Epithelial cell of esophagus (primary cell): ENCODE measurements around the gene GFOD1.
"Not testable (repeated sequence)": the region's sequence is repeated elsewhere in the genome, so short reads cannot be mapped to it uniquely, and the experiment has no call there.

Experiments used
- DNase-seq: peaks from one replicate; pipeline ENCODE4 v3.0.0; 2010; ENCODE audit warnings: low read depth
- H3K4me3 ChIP-seq: 2 replicates; pipeline ENCODE4 v1.5.1; 2011; ENCODE audit warnings: mild to moderate bottlenecking, low read length, control low read depth
- TF ChIP-seq, protein P1 (sequence below): IDR thresholded peaks from 2 replicates; pipeline ENCODE4 v1.5.1; 2011; ENCODE audit warnings: low read depth, mild to moderate bottlenecking, low read length, control low read depth, inconsistent platforms; ENCODE audit not compliant: insufficient read depth; ENCODE audit errors: missing control alignments

The GFOD1 gene

DNA sequence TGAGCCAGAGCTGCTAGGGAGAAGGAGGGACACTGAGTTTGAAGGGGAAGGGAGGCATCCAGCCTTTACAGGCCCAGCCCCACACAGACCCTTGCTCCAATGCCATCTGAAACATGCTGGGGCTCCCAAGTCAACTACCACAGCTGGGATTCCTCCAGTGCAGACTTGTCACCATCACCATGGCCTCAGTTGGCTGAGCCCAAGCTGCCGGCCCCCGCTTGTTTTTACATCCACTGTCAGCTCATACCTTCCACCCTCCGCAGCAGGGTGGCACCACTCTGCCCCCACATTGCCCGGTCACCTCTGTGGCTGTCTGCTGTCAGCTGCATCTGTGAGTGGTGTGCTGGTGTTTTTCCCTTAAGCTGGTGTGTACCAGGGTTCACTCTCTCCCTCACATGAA, 26.1 kb downstream of the GFOD1 start:
- no peak overlapping the region for H3K4me3 ChIP-seq
- no peak for DNase-seq
- TF ChIP-seq, protein P1, sequence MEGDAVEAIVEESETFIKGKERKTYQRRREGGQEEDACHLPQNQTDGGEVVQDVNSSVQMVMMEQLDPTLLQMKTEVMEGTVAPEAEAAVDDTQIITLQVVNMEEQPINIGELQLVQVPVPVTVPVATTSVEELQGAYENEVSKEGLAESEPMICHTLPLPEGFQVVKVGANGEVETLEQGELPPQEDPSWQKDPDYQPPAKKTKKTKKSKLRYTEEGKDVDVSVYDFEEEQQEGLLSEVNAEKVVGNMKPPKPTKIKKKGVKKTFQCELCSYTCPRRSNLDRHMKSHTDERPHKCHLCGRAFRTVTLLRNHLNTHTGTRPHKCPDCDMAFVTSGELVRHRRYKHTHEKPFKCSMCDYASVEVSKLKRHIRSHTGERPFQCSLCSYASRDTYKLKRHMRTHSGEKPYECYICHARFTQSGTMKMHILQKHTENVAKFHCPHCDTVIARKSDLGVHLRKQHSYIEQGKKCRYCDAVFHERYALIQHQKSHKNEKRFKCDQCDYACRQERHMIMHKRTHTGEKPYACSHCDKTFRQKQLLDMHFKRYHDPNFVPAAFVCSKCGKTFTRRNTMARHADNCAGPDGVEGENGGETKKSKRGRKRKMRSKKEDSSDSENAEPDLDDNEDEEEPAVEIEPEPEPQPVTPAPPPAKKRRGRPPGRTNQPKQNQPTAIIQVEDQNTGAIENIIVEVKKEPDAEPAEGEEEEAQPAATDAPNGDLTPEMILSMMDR, result no peak

GRCh38 chr6:13460289-13460688, 27.1 kb downstream of the GFOD1 start:
- not testable (repeated sequence) for H3K4me3 ChIP-seq, DNase-seq

DNA sequence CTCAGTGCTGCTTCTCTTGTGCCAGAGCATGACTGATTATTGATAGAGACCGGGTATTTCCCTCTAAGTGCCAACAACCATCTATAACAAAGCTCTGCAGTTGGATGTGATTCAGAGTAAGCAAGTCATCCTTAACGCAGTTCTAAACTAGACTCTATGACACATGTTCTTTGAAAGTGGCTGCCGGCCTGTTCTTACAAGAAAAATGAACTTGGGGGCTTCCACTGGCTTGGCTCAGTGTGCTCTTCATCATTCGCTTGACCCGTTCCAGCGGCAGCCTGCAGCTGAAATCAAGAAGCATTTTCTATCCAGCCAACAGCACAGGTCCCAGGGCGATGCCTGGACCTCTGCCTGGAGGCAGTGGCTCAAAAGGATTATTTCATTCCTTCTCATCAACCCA, 29.8 kb downstream of the GFOD1 start:
- no peak overlapping the region for H3K4me3 ChIP-seq
- DNase-seq, result peak; percentile 88
- TF ChIP-seq, protein P1, result no peak

- DNase-seq, result no peak
- TF ChIP-seq, protein P1, result no peak
- no peak overlapping the region for H3K4me3 ChIP-seq
Observed at GRCh38 chr6:13455552-13455966, 31.8 kb downstream of the GFOD1 start.

DNA sequence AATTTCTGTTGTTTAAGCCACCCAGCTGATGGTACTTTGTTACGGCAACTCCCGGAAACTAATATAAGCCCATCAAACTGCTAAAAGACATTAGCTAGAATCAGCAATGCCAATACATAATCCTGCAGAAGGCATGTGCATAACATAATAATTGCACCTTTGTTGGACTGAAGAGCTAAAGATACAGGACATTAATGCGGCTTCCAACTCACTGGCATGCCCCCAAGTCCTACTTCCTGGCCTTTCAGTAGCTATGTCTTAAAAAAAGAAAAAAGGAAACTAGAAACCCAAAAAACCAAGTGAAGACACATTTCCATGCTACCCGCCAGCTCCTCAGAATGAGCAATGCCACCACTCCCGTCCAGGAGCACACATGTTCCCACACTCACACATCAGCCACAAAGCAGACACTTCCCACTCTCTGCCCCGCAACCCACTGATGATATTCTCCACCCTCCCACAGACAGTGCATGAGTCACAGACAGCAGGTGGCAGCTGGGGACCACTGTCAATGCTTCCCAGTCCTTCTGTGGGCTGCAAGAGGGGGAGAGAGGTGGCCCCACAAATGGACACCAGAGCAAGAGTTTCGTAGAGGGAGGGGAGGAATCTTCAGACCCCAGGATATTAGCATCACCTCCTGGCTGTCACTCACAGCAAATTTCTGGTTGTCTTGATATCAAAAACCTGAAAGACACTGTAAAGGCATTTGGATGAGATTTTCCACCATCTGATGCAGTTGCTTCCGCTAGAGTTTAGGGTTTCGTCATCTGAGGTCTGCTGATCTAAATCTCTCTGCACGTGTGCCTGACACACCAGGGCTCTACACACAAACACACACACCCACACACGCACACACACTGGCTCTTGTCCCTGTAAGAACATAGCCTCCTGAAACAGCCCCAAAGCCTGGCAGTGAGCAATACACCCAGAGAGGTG, 32.8 kb downstream of the GFOD1 start:
- TF ChIP-seq, protein P1, result no peak
- H3K4me3 ChIP-seq, result no peak overlapping the region
- DNase-seq, result peak; percentile 42

DNA sequence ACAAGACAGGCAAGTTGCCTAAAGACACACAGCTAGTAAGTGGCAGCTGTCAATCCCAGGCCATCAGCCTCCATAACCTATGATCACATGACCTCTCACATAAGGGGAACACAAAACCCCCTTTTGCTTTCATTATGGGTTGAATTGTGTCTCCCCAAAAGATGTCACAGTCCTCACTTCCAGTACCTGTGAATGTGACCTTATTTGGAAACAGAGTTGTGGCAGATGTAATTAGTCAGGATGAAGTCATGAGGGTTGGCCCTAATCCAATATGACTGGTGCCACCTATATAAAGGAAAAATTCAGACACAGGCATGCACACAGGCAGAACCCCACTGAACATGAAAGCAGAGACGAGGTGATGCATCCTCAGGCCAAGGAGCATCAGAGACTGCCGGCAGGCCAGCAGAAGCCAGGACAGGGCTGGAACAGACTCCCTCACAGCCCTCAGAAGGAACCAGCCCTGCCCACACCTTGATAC, 33.6 kb downstream of the GFOD1 start:
- TF ChIP-seq, protein P1, result no peak
- DNase-seq, result peak; percentile 95
- H3K4me3 ChIP-seq, result no peak overlapping the region

DNA sequence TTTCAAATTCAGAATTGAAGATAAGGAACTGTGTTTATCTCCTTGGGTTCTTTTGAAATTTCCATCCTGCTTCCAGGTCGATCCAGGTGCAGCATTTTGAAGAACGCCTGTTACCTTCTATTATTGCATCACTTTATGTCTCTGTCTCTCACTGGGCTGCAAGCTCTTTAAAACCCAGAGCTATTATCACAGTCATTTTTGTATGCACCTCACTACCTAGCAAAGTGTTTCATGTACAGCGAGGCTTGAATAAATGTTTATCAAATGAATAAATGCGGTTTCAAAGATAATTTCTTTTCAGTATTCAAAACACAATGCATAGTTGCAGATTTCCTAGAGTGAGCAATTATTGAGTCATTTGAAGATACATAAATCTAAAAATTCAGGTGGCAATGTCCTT, 34.2 kb downstream of the GFOD1 start:
- TF ChIP-seq, protein P1, result no peak
- DNase-seq, result no peak
- no peak overlapping the region for H3K4me3 ChIP-seq
